ENCODE data around the gene HES3.

The HES3 gene, protein sequence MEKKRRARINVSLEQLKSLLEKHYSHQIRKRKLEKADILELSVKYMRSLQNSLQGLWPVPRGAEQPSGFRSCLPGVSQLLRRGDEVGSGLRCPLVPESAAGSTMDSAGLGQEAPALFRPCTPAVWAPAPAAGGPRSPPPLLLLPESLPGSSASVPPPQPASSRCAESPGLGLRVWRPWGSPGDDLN
- total RNA-seq, result 0 reads per million in 4 donors

DNA sequence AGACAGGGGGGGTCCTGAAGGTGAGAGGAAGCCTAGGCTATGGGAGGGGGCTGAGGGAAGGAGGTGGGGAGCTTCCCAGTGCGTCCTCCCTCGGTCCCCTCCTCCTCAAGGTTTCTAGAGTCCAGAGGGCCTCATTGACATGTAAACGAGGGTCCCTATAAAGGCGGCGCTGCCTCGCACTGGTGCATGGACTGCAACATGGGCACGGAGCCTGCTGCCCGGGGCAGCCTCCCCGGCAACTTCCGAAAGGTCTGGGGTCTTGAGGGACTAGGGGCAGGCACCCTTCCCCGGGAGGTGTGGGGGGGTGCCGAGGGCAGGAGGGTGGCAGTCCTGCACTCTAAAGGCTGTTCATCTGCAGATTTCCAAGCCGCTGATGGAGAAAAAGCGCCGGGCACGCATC lies at the start of gene HES3:
Gene HES3 (plus strand): TSS at position 187 of the 400 bp plus-strand sequence. CDS start 187 bp downstream, at position 374.
- no peak for DNase-seq

DNA sequence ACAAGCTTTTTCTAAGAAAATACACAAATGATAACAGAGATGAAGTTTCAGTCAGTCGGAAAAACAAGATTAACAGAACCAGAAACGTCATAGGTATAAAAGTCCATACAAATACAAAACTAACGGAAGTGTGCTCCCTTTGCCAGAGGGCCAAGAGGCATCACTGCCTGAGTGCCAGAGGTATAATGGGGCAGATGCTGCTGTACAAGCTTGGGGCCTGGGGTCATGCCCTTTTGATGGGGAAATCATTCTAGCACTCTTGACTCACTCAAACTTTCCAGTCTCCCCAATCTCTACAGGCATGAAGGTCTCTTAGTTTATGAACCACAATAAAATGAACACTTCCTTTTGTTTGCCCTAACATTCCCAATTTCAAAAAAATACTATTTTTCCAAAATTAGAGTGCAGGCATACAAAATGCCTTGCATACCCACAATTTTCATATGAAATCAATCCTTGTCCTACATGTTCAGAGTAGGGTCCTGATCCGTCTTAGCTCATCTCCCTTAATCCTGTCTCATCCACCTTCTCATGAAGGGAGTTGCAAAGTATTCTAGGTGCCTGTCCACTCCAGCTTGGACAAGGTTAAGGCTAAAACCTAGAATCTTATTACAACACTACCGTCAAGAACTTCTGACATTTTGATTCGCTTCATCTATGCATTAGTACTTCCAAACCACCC lies 46.1 kb upstream of the HES3 start:
- no peak for DNase-seq

DNA sequence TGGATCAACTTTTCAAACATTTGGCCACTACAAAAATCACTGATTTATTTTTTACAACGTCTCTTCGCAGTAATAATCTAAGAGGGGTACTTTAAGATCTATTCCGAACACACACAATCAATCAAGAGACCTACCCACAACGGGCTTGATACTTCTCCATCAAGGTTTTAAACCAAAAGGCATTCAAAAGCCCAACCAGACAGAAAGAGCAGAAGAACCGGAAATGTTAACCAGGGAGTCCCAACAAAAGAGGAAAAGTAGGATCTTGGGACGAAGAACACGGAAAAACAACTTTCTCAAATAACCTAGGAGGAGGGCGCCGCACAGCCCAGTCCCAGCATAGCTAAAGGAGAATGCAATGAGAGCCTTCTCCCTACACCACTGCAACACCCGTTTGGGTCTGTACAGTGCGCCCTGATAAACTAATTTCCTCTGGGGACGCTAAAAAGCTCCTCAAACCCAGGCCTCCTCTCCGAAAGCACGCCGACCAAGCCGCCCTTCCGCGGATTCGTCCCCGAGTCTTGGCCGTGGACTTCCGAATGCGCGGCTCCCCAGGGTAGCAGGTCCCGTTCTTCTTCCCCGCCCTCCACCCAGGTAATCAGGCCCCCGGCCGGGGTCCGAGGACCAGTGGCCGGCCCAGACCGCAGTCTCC lies 45.2 kb upstream of the HES3 start:
- no peak for DNase-seq

DNA sequence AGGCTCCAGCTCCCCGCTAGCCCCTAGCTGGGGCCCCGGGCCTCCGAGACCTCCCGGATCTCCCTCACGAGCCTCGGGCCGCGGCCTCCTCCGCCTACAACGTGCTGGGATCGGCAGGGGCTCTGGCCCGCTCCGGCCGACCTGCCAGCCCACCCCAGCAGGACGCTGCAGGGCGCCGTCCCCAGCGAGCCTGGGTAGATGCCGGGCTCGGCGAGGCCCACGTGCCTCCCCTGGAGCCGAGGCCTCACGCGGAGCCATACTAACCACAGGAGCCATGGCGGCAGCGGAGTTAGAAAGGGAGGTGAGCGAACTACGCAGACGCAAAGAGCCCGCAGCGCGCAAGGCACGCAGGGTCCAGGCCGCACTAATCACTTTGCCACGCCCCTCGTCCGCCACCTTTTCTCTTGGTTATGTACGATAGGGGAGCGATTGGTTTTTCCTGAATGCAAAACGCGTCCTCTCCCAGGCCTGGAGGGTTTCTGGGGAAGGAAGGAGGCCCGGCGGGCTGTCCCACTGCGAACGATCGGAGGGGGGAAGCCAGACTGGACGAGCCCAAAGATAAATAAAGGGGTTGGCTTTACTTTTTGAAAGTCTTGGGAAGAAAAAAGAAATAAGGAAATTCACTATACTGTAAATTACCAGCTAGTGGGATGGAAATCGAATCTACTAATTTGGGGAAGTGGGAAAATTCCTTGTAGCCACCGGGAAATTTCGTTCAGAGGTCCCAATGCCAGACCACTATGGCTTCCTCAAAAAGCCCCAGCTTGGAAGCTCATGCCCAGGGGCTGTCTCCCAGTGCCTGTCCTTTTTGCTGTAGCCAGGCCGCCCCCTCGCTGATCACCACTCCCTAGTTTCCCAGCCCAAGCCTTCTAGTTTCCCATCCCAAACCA lies 44.4 kb upstream of the HES3 start, which contains the start of gene RPL22:
Gene RPL22 (minus strand): TSS at position 298 of the 890 bp plus-strand sequence. CDS start 22 bp downstream, at position 276.
- DNase-seq, result peak; percentile 92 to 99 (median 96)

DNA sequence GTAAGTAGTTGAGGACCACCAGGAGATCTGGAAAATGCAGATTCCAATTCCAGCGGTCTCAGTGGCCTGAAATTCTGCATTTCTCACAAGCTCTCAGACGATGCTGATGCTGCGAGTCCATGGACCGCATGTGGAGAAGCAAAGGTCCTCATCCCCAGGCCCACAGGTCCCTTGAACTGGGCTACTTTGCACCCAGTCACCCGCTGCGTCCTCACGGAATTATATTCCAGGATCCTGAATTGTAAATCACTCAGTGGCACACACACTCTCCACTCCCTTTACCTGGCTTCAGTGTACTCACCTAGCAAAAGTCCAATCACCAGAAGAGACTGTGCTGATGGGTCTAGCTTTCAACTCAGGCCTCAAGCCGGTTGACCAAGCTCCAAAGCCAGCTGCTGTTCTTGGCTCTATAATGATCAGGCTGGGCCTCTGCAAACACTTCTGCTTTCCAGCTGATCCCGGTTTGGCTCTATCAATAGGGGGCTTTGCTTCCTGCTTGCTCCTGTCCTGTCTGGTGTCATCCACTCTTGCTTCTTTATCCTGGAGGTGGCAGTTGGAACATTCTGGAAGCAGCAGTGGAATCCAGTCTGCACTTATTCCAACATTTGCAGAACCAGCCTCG lies 43.7 kb upstream of the HES3 start:
- DNase-seq, result no peak

DNA sequence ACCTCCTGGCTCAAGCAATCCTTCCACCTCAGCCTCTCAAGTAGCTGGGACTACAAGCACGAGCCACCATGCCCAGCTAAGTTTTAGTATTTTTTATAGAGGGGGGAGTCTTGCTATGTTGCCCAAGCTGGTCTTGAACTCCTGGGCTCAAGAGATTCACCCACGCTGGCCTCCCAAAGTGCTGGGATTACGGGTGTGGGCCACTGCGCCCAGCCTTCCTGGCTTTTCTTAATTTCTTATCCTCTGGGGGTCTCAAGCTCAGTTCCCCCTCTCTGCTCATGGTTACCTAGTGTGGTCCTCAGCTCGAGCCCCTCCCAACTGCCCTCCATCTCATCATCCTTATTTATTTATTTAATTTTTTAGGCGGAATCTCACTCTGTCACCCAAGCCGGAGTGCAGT lies 41.7 kb upstream of the HES3 start:
- DNase-seq, result no peak

DNA sequence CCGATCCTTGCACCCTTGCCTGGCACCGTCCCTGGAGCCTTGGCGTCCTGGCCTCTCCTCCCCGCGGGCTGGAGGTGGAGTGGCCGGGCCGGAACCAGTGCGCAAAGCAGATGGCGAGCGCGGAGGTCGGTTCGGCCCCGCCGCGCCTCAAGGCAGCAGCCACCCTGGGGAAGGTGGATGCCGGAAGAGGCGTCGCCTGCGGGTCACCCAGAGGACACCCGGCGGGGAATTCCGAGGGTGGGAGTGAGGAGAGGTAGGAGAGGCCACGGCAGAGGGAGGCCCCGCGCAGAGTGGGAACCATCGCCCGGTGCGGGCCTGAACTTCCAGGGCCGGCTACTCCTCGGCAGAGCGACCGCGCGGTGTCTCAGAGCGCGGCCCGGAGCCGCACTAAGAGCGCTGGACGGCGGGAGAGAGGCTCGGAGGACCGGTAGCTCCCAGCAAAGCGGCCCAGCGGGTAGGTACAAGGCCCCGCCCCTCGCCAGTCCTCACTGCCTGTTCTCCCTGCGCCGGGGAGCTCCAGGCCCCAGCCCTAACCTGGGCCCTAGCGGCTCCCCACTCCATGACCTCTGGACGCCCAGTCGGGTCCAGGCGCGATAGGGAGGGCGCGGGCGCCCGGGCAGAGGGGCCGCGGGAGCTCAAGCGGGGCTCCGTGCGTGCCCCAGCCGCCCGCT lies 38.0 kb upstream of the HES3 start, which contains the start of gene RNF207:
Gene RNF207 (plus strand): TSS at position 271 of the 671 bp plus-strand sequence. CDS start 417 bp downstream, outside the sequence.
- peak; percentile 41 to 67 (median 53) for DNase-seq

DNA sequence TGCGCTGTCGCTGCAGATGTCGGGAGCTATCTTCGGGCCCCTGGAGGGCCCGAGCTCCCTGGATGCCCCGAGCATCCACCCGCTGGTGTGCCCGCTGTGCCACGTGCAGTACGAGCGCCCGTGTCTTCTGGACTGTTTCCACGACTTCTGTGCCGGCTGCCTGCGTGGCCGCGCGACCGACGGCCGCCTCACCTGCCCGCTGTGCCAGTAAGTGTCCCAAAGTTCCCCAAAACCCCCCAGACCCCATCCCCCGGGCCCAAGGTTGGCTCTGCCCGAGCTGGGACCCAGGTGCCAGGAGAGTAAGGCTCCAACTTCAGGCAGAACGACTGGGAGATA lies 37.5 kb upstream of the HES3 start:
- DNase-seq, result no peak

DNA sequence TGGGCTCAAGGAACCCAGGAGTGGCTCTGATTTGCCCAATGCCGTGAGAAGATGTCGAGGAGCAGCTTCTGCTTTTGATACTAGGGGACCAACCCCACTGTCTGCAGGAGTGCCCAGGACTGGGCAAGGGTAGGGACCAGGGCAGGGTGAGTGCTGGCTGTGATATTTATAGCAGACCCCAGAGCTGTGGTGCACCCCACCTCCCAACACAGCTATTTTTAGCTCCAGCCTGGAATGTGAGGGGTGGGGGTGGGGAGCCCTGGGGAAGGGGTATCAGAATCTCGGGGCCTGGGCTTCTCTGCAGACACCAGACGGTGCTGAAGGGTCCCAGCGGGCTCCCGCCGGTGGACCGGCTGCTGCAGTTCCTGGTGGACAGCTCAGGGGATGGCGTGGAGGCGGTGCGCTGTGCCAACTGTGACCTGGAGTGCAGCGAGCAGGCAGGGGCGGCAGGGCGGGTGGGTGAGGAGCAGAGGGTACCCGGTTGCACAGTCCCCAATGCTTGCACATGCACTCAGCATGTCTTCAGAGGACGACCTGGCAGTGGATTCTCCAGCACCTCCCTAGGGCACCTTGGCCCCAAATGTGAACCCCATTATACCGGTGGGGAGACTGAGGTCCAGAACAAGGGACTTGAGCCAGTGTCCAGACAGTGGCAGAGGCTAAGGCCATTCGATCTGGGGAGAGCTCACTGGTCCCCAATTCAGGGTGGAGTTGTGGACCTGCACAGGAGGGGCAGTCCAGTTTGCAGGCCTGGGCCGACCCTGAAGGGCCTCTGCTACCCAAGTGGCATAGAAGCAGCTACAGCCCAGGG lies 36.7 kb upstream of the HES3 start:
- no peak for DNase-seq

DNA sequence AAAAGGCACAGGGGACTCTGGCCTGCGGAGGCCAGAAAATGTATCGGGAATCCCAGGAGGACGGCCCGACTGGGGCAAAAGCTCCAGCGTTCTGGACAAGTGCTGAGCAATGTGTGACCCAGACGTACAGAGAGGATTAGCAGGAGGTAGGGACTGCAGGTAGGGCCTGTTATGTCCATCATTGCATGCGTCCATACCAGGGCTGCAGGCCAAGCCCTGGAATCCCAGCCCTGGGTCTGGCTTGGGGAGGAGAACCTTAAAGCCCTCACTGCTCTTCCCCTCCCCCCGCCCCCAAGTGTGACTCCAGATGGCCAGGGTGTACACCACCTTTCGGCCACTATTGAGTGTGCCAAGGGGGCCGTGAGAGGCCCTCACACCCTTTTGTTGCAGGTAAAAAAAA lies 36.1 kb upstream of the HES3 start:
- DNase-seq, result no peak

DNA sequence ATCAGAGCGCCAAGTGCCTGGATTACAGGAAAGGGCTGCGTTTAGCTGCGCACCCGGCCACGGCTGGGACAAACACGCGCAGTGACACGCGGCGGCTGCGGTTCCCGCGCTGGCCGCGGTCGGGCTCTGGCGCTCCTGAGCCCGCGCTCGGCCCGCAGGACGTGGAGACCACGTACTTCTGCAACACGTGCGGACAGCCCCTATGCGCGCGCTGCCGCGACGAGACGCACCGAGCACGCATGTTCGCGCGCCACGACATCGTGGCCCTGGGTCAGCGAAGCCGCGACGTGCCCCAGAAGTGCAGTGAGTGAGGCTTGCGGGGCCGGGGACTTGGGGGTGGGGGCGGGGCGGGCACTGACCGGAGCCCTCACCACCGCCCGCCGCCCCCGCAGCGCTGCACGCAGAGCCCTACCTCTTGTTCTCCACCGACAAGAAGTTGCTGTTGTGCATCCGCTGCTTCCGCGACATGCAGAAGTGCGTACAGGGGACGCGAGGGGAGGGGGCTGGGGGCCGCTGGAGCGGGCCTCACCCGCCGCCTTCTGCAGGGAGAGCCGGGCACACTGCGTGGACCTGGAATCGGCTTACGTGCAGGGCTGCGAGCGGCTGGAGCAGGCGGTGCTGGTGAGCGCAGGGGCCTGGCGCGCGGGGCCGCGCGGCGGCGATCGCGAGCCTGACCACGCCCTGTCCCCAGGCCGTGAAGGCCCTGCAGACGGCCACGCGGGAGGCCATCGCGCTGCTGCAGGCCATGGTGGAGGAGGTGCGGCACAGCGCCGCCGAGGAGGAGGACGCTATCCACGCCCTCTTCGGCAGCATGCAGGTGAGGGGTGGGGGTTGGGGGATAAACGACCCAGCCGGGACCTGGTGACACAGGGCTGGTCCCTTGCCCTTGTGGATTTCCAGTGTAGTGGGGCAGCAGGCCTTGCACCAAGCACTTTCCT lies 35.0 kb upstream of the HES3 start:
- peak in 1 of 5 donors; percentile 29 for DNase-seq

DNA sequence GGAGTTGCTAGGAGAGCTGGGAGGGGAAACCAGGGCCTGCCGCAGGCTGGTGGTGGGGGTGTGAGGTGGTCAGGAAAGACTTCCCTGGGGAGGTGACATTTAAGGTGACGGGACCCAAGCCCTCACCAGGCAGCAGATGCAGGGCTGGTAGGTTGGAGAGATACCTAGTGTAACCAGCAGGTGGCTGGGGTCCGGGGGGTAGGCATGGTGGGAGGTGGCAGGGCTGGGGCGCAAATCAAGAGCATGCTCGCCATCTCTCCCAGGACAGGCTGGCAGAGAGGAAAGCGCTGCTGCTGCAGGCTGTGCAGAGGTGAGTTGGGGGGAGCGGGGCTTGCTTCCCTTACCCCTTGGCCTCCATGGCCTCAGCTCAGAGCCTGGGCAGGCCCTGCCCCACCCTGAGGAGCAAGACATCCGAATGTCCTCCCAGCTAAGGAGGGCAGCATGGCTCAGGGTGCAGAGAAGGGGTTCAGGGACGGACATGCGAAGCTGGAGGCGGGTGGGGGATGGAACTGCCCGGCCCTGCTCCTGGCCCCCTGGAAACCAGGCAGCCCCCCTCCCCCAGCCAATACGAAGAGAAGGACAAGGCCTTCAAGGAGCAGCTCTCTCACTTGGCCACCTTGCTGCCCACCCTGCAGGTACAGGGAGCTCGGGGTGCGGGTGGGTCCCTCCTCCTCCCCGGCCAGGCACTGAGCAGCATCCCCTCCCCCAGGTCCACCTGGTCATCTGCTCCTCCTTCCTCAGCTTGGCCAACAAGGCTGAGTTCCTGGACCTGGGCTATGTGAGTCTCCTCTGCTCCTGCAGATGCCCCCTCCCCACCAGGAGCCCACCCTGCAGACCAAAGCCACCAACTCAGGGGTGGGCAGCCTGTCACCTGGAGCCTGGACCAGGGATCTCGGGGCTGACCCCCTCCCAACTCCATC lies 34.1 kb upstream of the HES3 start:
- no peak for DNase-seq

DNA sequence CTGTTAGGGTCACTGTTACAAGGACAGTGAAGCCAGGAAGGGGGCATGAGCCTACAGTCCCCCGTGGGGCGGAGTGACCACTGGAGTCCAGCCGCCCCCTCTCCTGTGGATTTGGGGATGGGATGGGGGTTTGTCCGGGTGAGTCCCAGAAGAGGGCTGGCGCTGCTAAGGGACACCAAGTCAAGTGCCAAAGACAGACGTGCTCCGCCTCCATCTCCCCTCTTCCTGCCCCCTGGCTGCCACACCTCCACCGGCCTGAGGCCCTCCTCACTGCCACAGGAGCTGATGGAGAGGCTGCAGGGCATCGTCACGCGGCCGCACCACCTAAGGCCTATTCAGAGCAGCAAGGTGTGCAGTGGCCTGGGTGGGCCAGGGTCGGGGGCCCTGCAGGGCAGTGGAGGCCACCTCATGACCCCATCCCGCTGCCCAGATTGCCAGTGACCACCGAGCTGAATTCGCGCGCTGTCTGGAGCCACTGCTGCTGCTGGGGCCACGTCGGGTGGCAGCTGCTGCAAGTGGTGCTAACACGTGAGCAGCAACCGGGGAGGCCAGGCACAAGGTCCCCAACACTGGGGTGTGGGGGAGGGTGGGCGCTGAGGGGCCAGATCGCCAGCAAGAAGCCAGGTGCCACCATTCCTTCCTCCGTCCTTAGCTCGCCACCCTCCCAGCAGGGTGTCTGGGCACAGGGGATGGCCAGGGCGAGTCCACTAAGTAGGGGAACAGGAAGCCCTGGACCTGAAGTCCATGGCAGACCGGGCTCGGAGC lies 33.2 kb upstream of the HES3 start:
- no peak for DNase-seq

DNA sequence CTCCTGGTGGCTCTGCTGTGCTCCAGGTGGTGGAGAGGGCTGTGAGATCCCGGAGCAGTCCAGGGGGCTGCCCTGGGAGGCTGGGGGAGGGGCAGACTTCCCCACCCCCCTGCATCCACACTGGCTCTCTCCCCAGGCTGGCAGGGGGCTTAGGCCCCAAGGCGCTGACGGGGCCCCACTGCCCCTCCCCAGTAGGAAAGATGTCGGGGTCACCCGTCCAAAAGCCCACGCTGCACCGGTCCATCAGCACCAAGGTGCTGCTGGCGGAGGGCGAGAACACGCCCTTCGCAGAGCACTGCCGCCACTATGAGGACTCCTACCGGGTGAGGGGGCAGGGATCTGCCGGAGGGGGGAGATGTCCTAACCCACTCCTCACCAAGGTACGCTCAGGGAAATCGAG lies 32.2 kb upstream of the HES3 start:
- DNase-seq, result no peak

DNA sequence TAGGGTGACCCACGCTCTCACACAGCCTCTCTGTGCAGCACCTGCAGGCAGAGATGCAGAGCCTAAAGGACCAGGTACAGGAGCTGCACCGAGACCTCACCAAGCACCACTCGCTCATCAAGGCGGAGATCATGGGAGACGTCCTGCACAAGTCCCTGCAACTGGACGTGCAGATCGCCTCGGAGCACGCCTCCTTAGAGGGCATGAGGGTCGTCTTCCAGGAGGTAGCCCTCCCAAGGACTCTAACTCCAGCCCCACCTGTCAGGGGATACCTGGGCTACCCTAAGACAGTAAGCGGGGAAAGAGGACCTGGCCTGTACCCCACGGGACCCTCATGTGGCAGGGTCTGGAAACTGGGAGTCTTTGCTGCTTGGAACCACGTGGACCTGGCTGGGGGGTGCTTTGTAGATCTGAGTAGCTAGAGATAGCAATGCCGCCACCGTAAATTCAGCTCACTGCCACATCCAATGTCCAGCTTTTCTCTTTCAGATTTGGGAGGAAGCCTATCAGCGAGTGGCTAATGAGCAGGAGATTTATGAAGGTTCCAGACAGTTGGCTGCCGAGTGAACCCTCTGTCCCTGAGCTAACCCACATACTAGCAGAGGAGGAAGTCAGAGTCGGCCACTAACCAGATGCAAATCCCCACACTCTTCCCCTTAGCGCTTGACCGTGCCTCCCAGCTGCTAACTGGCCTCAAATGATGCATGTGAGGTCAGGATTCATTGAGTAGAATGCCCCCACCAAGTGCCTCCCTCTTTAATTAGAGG lies 31.6 kb upstream of the HES3 start:
- no peak for DNase-seq

DNA sequence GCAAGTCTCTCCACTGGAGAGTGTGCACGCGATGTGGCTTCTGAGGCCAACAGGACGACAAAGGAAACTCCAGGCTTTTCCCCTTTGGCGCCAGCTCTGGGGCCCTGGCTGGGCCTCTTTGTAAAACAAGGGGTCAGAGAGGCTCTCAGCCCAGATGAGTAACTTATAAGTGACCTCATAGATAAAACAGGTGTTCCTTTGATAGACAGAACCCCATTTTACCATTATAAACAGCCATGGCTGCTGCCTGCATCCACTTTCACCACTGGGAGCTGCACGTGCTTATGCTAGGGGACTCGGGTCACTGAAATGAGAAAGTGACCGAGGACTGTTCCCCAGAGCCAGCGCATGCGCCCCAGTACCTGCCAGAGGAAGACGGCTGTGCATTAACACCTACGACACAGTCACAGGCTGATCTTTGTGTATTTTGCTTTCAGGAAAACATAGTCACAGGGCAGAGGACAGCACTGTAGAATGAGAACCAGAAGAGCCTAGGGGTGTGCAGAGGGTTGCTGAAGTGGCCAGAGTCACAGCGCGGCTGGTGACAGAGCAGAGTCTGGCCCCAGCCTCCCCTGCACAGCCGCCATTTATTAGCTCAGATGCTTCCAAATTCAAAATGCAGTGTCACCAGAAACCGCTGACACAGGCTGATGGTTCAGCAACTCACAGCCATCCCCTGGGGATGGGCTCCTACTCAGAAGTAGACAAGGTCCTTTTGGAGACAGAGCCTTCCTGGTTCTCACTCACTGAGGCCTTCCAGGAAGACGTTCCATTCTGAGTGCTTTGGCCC lies 25.4 kb upstream of the HES3 start:
- no peak for DNase-seq

All from T-helper 1 cell (primary cell).